HFFc6 (cell line): Measurements from ENCODE around the gene AP1G1. TPM values are rescaled to one million over a fixed set of nuclear protein-coding genes. Genes with fewer than 3 reads are reported as not detected.

Experiments used
- DNase-seq: peaks from one replicate; pipeline ENCODE4 v3.0.0-alpha.2; 2018
- H3K27ac Mint-ChIP-seq: 2 replicates; pipeline ENCODE4 v1.8.0; 2020; ENCODE audit warnings: mild to moderate bottlenecking, mixed read lengths
- H3K27me3 Mint-ChIP-seq: 2 replicates; pipeline ENCODE4 v1.8.0; 2021; ENCODE audit warnings: mild to moderate bottlenecking, moderate library complexity, mixed read lengths; ENCODE audit not compliant: insufficient read depth
- H3K36me3 Mint-ChIP-seq: 2 replicates; pipeline ENCODE4 v1.8.0; 2021; ENCODE audit warnings: low read depth, mixed read lengths
- H3K4me1 Mint-ChIP-seq: 2 replicates; pipeline ENCODE4 v1.8.0; 2020; ENCODE audit warnings: low read depth, mixed read lengths
- H3K4me3 Mint-ChIP-seq: 2 replicates; pipeline ENCODE4 v1.8.0; 2020; ENCODE audit warnings: mild to moderate bottlenecking, moderate library complexity, mixed read lengths
- H3K9me3 Mint-ChIP-seq: 2 replicates; pipeline ENCODE4 v1.8.0; 2020; ENCODE audit warnings: mild to moderate bottlenecking, mixed read lengths
- total RNA-seq, 6 experiments: library from RNA; stranded (reverse); fragmentation: NEBNext Ultra II Directional; extraction: Animal tissue kit (Norgen Biotek cat#: 25700); gene quantifications; 2 replicates in 1 of 6; 3 replicates in 5 of 6; pipeline ENCODE4 v1.2.3, GENCODE V29; 2021
- TF ChIP-seq, protein P1 (sequence below): fragments of 200-600 bp; sonication (generic); IDR thresholded peaks from 2 replicates; pipeline ENCODE4 v1.5.0; 2021; ENCODE audit warnings: antibody characterized with exemption, mild to moderate bottlenecking

AP1G1 gene
- total RNA-seq, 6 experiments from 2014 or later: 87.5 to 115 (median 106) TPM

DNA sequence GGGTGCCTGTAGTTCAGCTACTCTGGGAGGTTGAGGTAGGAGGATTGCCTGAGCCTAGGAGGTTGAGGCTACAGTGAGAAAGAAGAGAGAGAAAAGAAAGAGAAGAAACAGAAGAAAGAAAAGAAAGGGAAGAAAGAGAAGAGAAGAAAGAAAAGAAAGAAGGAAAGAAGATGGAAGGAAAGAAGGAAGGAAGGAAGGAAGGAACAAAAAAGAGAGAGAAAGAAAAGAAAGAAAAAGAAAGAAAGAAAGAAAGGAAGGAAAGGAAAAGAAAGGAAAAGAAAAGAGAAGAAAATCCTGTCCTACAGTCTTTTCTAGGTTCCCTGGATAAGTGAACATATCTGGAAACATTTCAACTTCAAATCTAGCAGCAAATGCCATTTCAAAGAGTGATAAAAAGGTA, 54.5 kb downstream of the AP1G1 start:
- peak overlapping the region; percentile 7; the same call in 1 of the 2 replicates for H3K27ac Mint-ChIP-seq
- no peak overlapping the region for H3K4me3 Mint-ChIP-seq
- no peak for DNase-seq
- H3K9me3 Mint-ChIP-seq: no peaks in the 10 kb centered on the region
- H3K36me3 Mint-ChIP-seq: peaks cover 57% of the 10 kb centered on the region
- H3K4me1 Mint-ChIP-seq: no peaks in the 10 kb centered on the region
- TF ChIP-seq, protein P1, sequence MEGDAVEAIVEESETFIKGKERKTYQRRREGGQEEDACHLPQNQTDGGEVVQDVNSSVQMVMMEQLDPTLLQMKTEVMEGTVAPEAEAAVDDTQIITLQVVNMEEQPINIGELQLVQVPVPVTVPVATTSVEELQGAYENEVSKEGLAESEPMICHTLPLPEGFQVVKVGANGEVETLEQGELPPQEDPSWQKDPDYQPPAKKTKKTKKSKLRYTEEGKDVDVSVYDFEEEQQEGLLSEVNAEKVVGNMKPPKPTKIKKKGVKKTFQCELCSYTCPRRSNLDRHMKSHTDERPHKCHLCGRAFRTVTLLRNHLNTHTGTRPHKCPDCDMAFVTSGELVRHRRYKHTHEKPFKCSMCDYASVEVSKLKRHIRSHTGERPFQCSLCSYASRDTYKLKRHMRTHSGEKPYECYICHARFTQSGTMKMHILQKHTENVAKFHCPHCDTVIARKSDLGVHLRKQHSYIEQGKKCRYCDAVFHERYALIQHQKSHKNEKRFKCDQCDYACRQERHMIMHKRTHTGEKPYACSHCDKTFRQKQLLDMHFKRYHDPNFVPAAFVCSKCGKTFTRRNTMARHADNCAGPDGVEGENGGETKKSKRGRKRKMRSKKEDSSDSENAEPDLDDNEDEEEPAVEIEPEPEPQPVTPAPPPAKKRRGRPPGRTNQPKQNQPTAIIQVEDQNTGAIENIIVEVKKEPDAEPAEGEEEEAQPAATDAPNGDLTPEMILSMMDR: no peak
- no peaks in the 10 kb centered on the region for H3K27me3 Mint-ChIP-seq

DNA sequence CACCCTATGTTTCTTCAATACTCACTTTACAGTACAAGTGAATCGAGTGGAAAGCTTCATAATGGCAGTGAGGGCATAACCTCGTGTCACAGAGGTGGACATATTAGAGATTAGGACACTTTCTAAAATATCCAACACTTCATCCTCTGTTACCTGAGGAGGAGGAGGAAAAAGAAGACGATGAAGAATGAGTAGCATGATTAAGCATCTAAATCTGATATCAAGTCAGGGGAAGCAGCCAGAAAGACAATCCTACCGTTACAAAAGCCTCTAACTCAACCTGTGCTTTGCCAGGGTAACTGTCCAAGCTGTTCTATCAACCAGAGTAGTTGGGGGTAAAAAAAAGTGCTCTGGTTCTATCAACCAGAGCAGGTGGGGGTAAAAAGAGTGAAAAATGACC, 60.4 kb downstream of the AP1G1 start:
- Mint-ChIP-seq H3K9me3 (no peaks in the 10 kb centered on the region), H3K36me3 (peaks cover 44% of the 10 kb centered on the region), H3K4me1 (no peaks in the 10 kb centered on the region), H3K4me3 (no peak overlapping the region), H3K27me3 (no peaks in the 10 kb centered on the region), H3K27ac (no peak overlapping the region)
- TF ChIP-seq, protein P1: no peak
- no peak for DNase-seq

DNA sequence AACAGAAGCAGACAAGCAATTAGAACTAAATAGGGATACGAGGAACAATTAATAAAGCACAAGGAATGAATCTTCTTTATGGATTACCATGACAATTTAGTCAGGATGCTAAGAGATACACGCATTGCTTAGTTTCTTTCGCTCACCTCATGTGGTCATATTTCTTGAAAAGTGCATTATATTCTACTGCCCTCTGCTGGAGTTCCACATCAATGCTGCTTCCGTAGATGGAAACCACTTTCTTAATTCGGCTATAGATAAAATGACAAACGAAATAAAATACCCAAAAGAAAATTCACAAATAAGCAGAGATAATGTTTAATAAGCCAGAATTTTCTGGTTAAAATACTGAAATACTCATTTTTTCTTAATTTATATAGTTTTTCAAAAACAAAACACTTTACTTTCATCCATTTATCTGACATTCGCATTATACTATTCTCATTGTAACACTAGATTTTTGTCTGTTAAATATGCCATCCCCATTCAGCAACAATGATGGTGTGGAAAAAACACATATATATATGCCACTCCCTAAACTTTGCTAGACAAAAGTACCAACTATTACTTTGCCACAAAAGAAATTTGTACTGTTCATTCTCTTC, 62.1 kb downstream of the AP1G1 start:
- peak; percentile 5 for DNase-seq
- Mint-ChIP-seq H3K9me3 (no peaks in the 10 kb centered on the region), H3K36me3 (peaks cover 36% of the 10 kb centered on the region), H3K27me3 (no peaks in the 10 kb centered on the region), H3K4me3 (no peak overlapping the region), H3K4me1 (no peaks in the 10 kb centered on the region), H3K27ac (no peak overlapping the region)
- TF ChIP-seq, protein P1: peak; percentile 80

DNA sequence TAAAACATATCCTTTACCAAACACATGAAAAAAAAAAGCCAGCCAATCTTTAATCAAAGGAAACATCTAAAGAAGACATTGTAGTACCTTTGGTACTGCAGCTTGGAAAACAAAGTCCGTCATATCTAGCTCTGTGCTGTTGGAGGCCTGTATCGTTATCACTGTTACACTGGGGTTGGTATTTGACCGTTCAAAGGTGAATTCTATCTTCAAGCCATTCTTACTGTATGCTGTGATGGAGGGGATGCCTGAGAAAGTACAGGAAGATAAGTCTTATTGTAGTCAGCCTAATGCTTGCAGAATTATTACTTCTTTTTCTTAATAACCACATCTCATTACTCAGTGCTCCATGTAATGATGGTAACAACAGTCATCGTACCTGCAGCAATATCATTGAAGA, 69.8 kb downstream of the AP1G1 start:
- peaks cover 44% of the 10 kb centered on the region for H3K36me3 Mint-ChIP-seq

DNA sequence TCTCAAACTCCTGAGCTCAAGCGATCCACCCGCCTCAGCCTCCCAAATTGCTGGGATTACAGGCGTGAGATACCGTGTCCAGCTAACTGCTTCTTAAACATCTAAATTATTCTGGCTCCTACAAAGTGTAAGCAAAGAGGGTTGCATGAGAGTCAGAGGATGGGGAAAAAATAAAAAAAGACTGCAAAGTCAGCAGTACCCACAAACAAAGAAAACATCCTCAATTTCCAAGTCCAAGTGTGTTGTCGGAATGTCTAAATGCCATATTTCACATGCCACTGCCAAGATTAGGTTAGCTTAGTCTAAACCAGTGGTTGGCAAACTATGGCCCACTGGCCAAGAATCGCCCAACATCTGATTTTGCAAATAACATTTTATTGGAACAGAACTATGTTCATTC, 71.1 kb downstream of the AP1G1 start:
- DNase-seq: no peak
- H3K4me3 Mint-ChIP-seq: no peak overlapping the region
- H3K27me3 Mint-ChIP-seq: peaks cover 2% of the 10 kb centered on the region; the same call in 1 of the 2 replicates
- H3K9me3 Mint-ChIP-seq: no peaks in the 10 kb centered on the region
- TF ChIP-seq, protein P1: no peak
- no peaks in the 10 kb centered on the region for H3K4me1 Mint-ChIP-seq
- H3K36me3 Mint-ChIP-seq: peaks cover 51% of the 10 kb centered on the region
- H3K27ac Mint-ChIP-seq: no peak overlapping the region

More for the DNA sequence above, 69.8 kb downstream of the AP1G1 start:
- Mint-ChIP-seq H3K9me3 (no peaks in the 10 kb centered on the region), H3K27ac (no peak overlapping the region; the same call in 1 of the 2 replicates), H3K27me3 (no peaks in the 10 kb centered on the region; the same call in 1 of the 2 replicates), H3K4me1 (no peaks in the 10 kb centered on the region), H3K4me3 (no peak overlapping the region)
- DNase-seq: no peak
- TF ChIP-seq, protein P1: no peak
